HG03159 (cell line): ENCODE data around the gene ZNF536.
"Not testable (repeated sequence)": the region's sequence is repeated elsewhere in the genome, so short reads cannot be mapped to it uniquely, and the experiment has no call there.

ENCODE experiments used
- ATAC-seq: cut with Tn5 transposase; IDR thresholded peaks from one replicate; pipeline ENCODE4 v1.9.1; 2021; ENCODE audit warnings: mild to moderate bottlenecking, moderate library complexity; ENCODE audit not compliant: unreplicated experiment

ZNF536 gene

DNA sequence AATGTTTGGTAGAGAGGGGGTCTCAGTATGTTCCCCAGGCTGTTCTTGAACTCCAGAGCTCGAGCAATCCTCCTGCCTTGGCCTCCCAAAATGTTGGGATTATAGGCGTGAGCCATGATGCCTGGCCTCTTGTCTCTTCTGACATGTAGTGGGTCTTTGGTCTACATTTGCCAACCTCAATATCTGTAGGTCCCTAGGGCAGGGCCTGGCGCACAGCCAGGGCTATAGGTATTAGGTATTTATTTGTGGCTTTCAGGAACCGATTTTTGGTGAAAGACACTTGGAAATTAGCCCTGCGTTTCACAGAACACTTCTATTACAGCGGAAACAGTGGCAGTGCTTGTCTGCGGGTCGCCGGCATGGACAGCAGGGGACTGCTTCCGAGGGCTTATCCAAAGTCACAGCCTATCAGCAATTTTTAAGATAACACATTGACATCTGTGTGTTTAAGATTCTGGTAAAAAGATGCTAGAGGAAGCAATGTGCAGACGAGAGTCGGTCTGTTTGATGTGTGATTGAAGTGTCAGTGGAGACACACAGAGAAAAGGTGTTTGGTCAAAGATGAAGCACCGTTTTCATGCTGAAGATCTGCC is 14.5 kb downstream of the ZNF536 start:
- ATAC-seq, result no peak

DNA sequence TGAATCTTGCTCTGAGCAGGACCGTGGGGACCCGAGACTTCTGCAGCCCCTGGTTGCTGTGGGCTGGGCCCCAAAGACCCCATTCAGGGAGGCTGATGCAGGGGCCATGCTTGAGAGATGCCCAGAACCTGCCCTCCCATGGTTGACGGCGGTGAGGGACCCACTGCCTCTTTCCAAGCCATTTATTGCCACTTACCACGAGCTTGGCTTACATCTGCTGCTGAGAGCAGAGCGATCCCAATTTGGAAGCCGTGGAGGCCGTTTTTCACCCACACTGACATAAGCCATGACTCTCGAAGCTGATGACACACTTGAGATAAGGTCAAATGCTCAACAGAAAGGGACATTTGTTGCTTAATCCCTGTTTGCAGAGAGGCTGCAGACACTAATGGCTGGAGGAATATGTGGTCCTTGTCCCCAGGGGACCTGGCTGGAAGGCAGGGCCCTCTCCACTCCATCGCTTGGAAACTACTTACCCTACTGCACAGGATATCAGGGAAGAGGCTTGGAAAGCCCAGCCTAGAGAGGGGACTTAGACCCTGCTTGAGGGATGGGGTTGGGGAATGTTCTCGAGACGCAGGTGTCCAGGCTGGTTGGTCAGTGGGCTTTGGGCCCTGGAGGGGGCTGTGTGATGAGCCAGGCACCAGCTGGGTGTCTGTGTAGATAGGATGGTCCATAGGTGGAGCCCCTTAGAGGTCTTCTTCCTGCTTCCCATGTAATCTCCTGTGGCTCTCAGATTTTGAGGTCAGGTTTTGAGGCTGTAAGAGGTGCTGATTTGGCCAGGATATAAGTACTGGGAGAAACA is 15.3 kb downstream of the ZNF536 start:
- no peak for ATAC-seq

DNA sequence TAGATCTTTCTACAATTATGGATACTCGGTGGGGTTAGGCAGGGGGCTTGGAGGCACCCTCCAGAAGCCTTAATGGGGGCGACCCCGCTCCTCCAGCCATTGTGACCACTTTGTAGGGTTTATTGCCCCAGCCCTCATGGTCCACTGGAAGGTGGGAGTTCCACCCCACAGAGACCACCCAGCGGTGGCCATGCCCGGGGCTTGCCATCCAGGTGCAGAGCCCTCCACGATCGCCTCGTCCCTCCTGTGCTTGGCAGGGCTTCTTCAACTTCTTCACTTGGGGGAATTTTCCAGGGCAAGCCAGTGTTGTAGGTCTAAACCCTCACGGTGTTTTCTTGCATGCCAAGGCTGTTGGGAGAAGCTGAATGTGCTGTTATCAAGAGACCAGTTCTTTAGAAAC is 16.1 kb downstream of the ZNF536 start:
- ATAC-seq, result no peak

DNA sequence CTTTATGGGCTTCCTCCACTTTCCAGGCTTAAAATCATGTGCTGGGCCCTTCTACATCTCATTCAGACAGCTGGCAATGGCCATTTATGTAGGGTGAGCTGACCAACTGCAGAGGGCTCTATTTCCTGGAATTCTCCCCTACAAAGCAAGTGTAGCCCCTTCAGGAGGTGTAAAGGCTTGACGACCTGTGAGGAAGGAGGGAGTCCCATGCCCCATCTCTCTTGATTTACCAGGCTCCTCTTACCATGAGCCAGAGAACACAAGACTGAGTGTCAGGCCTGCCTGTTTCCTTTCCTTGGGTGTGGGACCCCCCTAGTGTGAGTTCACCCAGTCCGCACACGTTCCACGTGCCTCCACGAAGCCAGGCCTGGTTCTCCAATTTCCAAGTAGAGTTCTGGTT is 16.6 kb downstream of the ZNF536 start:
- ATAC-seq, result no peak

DNA sequence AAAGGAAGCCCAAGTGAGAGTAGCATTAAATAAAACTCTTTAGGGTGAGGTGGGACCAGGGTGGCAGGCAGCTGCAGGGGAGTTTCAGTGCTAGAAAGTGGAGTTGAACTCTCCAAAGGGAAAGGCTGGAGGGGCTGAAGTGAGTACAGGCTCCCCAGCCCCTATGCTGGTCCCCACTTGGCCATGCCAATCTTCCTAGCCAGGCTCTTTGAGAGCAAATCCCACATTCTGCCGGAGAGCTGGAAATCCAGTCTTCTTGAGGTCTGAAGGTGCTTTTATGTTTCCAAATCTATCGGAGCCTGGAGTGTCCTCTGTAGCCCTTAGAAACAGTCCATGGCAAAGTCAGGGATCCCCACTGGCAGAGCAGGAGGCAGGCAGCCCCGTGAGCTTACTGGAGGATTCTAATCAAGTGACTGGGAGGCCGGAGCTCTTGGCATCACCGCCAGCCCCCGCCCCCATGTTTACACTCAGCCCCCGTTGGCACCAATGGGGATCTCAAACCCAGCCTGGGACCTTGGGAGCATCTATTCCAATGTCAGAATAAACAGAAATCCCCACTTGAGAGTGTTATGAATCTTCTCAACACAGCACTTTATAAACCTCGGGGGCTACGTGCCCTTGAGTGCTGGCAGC is 18.3 kb downstream of the ZNF536 start:
- ATAC-seq, result no peak

DNA sequence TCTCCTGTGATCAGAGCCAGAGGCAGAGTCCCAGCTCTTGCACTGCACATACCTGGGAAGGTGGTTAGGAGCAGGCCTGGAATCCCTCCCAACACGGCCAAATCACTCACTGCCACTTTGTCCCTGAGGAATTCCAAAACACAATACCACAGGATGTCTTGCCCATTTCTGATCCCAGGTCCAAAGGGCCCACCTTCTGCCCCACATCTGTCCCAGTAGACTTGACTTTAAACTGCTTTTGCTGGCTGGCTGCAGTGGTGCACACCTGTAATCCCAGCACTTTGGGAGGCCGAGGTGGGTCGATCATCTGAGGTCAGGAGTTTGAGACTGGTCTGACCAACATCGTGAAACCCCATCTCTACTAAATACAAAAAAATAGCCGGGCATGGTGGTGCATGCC is 18.9 kb downstream of the ZNF536 start:
- ATAC-seq, result no peak

DNA sequence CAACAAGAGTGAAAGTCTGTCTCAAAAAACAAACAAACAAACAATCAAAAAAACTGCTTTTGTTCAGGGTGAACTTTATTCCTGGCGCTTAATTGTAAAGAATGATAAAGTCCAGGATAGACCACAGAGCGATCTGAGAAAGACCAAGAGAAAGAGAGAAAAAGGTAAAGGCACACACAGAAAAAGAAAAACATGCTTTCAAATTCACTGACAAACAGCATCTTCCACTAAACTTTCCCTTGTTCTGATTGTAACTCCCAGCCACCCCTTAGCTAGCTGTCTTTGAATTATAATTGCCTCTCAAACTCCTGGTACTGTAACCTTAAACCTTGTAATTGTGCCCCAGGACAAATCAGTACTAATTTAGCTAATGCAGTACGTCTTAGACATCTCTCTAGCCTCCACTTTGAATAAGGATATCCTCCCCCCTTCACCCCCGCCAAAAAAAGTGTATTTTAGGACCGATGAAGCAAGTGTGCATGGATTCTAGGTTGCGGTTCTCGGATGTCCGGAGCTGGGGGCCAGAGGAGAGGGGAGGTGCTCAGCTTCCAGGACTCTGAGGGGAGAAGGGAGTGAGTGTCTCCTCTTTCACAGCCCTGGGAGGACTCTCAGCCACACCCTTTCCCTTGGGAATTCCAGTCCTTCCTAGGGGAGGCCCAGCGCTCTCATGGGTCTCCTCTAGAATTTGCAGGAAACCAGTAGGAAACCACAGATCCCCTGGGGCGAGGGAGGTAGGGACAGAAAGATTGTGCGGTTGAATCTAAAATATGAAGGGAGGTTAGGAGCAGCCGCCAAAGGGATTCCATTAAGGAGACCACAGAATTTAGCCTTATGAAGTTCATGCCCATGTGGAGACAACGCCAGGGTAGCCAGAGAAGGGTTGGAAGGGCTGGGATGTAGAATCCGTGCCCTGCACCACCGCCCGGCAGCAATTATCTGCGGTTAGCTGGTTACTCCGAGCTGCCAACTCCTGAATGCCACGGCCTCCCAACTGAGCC is 19.7 kb downstream of the ZNF536 start:
- no peak for ATAC-seq

DNA sequence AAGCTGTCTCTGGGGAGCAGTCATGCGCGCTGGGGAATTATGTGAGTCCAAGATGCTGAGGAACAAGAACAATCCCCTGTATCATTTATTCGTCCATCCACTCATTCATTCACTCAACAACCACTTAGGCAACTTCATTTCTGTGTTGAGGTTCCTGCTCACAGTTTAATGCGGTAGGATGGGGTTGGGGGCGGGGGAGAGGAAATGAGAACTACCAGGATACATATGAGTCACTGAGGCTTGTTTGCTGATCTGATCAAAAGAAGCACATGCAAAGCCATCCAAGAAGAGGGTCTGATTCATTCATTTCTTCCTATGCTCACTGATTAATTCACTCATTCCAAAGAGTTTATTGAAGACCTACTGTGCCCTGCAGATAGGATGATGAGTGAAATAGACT is 20.9 kb downstream of the ZNF536 start:
- no peak for ATAC-seq

DNA sequence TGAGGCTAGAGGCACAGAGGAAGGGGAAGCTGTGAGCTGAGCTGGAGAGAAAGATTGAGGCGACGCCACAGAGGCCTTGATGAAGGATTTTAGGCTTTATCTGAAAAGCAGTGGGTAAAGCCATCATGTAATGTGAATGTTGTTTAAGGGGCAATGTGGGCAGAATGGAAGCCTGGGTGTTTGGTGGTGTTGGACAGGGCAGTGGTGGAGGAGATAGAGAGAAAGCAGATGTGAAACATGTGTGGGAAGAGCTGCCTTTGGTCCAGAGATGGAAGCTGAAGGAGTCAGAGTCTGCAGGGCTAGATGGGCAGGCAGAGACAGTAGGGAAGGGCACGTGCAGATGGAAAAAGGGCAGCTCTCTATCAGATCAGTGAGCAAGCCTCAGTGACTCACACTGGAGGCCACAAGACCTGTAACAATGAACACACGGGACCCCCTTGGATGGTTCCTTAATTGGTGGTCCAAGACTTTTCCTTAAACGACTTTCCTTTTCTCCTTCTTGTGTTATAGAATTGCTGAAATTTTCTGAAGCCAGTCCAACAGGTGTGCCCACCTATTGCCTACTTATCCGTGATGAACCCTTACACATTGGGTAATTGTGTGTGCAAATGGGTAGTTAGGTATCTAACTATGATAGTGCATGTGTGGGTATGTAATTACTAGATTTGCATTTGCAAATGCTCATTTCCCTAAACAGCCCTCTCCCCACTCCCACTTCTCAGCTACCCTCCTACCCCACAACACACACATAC is 21.7 kb downstream of the ZNF536 start:
- ATAC-seq, result no peak

DNA sequence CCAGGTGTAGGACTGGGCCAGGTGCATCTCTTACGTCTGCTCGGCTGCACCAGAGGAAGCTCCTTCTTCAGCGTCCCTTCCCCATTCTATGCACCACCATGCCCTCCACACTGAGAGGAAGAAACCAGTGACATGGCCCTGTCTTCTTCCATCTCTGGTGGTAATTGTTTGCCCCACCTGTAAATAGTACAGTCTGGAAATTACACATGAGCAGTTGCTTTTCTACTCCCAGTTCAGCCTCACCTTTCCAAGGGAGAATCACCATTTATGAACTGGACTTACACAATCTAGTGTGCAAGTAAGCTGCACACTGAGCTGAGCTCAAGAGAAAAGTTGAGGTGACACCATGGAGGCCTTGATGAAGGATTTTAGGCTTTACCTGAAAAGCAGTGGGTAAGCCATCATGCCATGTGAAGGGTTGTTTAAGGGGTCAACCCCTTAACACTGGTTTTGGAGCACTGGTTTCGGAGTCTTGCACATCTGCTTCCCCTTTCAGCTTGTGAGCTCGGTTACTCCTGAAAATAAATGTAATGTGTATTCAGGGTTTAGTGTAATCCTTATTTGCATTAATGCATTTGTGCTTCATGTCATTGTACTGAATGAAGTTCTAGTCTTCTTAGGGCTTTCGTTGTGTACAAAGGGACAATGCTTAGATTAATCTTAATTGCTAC is 22.4 kb downstream of the ZNF536 start:
- no peak for ATAC-seq

DNA sequence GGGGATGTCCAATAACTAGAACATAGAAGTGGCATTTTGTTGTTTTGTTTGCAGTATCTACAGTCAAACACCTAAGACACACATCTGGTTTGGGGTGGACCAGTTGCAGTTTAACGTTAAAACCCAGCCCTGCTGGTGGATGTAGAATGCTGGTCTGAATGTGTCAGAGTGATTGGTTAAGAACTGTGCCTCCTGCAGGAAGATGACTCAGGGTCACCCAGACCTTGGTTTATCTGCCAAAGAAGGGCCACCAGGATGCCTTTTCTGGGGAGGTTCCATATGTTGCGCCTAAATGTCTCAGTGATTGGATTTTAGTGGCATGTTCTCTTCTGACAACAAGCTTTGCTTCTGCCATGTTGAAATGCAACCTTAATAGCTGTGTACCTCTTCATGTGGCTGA is 23.1 kb downstream of the ZNF536 start:
- ATAC-seq, result no peak

DNA sequence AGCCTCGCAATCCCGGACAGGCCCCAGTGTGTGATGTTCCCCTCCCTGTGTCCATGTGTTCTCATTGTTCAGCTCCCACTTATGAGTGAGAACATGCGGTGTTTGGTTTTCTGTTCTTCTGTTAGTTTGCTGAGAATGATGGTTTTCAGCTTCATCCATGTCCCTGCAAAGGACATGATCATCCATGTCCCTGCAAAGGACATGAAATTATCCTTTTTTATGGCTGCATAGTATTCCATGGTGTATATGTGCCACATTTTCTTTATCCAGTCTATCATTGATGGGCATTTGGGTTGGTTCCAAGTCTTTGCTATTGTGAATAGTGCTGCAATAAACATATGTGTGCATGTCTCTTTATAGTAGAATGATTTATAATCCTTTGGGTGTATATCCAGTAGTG is 26.4 kb downstream of the ZNF536 start:
- ATAC-seq, result not testable (repeated sequence)

DNA sequence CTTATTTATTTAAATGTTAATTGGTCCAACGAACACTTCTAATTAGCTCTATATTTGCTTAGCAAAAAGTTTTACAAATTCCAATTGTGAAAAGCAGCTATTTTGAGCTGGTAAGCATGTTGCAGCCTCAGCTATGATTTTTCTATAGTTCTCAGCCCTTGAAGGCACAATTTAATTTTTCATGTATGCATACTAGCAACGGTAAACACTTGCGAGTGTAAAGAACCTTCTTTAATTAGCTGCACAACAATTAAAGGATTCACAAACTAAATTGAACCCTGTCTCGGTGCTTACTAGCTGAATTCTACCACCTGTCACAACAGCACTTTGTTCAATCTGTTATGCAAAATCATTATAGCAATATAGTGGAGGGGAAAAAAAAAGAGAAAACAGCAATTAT is 29.8 kb downstream of the ZNF536 start:
- no peak for ATAC-seq

DNA sequence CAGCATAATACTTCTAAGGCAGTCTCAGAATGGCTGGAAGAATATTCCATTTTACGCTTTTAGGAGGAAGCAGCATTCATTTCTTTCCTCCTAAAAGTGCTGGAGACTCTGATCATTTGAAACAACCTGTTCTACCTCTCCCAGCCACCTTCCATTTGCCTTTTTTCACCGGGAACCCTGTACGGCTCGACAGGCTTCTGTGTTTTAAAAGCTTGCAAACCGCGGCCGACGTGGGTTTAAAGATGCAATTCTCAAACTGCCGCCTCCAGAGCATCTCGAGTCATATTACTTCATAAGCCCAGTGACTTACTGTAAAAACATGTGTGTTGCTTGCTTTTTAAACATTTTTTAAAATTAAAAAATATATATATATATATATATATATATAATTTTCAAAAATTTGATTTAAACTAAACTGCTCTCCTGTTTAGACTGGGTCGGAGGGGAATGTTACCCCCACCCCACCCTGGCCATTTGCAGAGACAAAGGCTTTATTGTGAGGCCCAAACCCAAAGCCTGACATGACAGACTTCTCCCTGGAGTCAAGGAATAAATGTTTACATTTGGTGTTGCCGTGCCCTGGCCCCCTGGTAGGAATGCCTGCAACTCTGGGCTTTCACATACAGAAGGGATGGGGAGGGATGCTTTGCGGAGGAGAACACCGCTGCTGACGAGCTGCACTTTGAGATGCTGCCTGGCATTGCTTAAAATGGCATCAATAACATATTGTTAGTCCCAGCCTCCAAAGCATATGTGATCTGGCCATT is 30.4 kb downstream of the ZNF536 start:
- ATAC-seq, result no peak

DNA sequence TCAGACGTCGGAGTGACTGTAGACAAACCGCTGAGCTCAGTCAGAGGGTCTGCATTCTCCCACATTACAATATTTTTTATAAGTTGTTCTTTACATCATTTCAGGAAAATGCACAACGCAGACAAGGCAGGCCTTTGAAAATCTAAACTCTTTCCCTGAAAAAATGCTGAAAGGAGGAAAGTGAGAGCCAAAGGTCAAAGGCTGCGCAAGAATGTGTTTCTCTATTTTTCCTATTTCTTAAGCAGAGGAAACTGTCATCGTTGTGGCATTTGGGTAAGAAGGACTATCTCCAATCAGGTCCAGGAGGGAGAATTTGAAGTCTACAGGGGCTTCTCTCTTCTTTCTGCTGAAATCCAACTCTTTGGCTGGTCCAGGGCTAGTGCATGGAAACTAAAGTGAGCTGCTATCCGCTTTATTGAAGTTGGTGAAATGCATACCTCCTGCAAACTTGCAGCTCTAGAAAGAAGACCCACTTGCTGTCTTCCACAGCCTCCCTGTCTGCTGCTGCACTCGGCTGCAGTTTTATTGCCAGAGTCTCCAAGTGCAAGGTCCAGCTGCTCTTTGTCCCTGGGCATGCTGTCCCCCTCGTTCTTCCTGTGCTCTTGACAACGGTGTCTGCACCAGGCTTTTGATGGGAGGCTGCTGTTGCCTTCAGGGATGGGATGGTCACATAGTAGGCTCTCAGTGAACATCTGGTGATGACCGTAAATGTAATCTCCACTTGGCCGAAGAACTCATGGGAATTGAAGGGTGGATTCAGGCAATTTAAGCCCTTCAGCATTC is 31.2 kb downstream of the ZNF536 start:
- no peak for ATAC-seq

DNA sequence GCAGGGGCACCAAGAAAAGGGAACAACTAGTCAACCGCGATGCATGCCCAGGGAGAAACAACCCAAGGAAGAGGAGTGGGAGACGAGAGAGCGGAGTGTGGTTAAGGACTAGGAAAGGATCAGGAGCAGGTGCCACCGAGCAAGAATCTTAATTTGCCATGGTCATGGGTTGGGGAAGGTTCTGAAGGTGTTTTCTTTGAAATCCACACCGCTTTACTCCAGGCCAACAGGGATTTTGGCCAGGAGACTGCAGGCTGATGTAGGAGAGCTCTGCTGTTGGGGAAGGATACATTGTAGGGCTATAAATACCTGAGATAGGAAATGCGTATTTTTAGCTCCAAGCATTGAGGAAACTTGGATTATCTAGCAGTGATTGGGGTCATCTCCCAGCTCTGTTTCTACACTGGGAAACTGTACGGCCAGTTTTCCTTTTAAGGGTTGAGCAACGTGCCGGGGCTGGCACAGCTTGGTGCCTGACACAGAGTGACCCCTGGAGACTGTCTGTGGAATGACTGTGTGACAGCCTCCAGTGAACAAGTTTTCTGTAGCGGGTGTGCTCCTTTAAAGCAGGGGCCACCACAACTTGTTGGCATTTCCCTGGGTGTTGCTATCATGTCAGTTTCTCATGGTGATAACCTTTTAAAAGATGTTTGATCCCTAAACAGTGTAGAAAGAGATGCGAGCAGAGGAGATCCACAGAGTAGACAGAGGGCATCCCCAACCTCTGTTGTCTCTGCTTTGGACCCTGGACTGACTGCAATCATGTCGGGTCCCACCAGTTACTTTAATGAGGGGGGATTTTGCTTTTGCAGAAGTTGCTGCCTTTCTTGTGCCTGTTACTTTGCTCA is 34.3 kb downstream of the ZNF536 start:
- no peak for ATAC-seq

DNA sequence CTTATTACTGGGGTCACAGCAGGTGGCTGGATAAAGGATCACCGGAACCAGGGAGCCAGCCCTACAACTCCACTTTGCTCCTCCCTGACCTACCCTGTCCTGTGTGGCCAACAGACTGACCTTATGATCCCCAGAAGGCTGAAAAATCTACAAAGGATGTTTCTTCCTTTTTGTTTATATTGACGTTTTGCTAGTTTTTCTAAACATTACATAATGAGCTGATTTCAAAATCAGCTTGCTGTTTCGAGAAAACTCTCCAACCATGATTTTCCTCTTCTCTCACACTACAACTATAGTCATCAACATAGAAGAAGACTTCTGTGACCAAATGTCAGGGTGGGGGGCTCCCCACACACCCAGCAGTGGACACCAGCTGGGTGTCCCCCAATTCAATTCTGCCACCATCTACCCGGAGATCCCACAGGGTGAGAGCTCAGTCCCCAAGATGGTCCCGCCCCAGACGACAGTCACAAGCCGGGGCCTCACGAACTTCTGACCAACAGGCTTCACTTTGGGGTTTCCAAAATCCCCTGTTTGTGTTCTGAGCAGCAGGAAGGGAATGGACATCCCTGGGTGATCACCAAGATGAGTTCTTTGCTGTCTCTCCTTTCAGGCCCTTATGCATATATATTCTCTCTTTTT is 35.0 kb downstream of the ZNF536 start:
- ATAC-seq, result no peak
